ENCODE results near the gene ASB15. TPM values are rescaled to one million over a fixed set of nuclear protein-coding genes. Genes with fewer than 3 reads are reported as not detected.

The ASB15 gene
- total and polyA plus RNA-seq, 2 of the 8 experiments (the other 6 are each of a cell fraction or from before 2014, with no cell fraction given), result not detected

DNA sequence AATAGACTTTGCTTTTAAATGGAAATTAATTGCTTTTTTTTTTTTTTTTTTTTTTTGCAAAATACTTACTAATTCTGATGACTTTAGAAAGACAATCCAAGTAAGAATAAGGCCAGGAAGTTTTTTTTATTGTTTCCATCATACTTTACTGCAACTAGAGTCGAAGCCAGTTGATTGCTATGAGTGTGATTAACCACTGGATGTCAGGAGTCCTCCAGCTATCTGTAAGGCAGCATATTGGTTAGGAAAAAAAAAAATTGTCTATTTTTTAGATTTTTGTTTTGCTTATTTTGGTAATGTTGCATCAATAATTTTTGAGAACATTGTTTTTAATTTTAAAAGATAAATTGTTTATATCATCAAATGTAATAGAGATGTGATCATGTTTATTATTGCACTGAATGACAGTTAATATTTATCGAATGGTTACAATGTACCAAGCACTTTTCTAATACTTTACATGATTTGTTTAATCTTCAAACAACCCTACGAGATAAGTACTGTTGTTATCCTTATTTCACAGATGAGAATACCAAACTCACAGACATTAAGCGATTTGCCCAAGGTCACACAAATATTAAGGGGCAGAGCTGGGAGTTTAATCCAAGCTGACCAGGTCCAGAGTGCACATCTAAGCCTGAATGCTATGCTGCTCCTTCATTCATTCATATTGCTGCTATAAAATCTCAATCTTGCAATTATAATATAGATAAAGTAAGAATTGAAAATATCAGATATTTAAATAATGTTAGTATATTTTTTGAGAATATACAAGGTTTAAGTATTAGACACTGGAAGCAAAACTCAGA, 34.1 kb downstream of the ASB15 start:
- no peak overlapping the region for H3K27ac ChIP-seq (ENCODE audit: low read depth, low read length)
- H3K4ac ChIP-seq (replicated peaks; ENCODE audit: insufficient read length, low read depth, low read length), result no peak overlapping the region
- no peak overlapping the region for H3K4me2 ChIP-seq (ENCODE audit: insufficient read depth in 1 of 2, low read depth in 2 of 2, low read length in 2 of 2)
- no peak overlapping the region for H2AFZ ChIP-seq (ENCODE audit: low read length)
- FAIRE-seq (no peak), DNase-seq (ENCODE audit: low read depth in 1 of 2, low spot score in 2 of 2) (no peak)
- no peak overlapping the region for H2BK20ac ChIP-seq (ENCODE audit: low read length)
- H4K91ac ChIP-seq (replicated peaks; ENCODE audit: insufficient read length, low read length), result no peak overlapping the region
- H2BK15ac ChIP-seq (ENCODE audit: low read length), result no peak overlapping the region
- no peaks in the 10 kb centered on the region for H3K36me3 ChIP-seq (ENCODE audit: control insufficient read depth in 2 of 4, insufficient read depth in 4 of 4, low read length in 3 of 4)
- H3K14ac ChIP-seq (ENCODE audit: insufficient read length), result no peak overlapping the region
- H4K5ac ChIP-seq (ENCODE audit: insufficient read length, low read depth, low read length), result no peak overlapping the region
- H3K27me3 ChIP-seq (replicated peaks in 1 of 4; ENCODE audit: control insufficient read depth in 3 of 4, extremely low read depth in 1 of 4, insufficient read depth in 3 of 4, low read length in 3 of 4), result no peaks in the 10 kb centered on the region
- no peaks in the 10 kb centered on the region for H3K9me3 ChIP-seq (ENCODE audit: insufficient read depth in 2 of 2, low read depth in 1 of 2, low read length in 1 of 2)
- no peak for TF ChIP-seq KDM5A (IDR thresholded peaks at IDR 0.05; ENCODE audit: low read length)
- TF ChIP-seq RXRA (IDR thresholded peaks at IDR 0.05; ENCODE audit: insufficient read depth, low read depth, low read length), result no peak
- peak; percentile 91 to 92 for TF ChIP-seq RAD21 (IDR thresholded peaks at IDR 0.05 in 1 of 2, conservative IDR thresholded peaks at IDR 0.05 in 1 of 2; ENCODE audit: low read depth in 2 of 2, low read length in 2 of 2)
- no peak for TF ChIP-seq TAF1 (IDR thresholded peaks at IDR 0.05; ENCODE audit: low read depth, low read length)
- no peak for TF ChIP-seq HDAC6 (IDR thresholded peaks at IDR 0.05; ENCODE audit: low read depth, low read length)
- no peak for TF ChIP-seq SRF (IDR thresholded peaks at IDR 0.05; ENCODE audit: low read depth, low read length)
- no peak for TF ChIP-seq SP4 (IDR thresholded peaks at IDR 0.05; ENCODE audit: low read length)
- no peak for TF ChIP-seq SUZ12 (IDR thresholded peaks at IDR 0.05; ENCODE audit: low read length)
- TF ChIP-seq, protein P1, sequence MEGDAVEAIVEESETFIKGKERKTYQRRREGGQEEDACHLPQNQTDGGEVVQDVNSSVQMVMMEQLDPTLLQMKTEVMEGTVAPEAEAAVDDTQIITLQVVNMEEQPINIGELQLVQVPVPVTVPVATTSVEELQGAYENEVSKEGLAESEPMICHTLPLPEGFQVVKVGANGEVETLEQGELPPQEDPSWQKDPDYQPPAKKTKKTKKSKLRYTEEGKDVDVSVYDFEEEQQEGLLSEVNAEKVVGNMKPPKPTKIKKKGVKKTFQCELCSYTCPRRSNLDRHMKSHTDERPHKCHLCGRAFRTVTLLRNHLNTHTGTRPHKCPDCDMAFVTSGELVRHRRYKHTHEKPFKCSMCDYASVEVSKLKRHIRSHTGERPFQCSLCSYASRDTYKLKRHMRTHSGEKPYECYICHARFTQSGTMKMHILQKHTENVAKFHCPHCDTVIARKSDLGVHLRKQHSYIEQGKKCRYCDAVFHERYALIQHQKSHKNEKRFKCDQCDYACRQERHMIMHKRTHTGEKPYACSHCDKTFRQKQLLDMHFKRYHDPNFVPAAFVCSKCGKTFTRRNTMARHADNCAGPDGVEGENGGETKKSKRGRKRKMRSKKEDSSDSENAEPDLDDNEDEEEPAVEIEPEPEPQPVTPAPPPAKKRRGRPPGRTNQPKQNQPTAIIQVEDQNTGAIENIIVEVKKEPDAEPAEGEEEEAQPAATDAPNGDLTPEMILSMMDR (IDR thresholded peaks at IDR 0.05; ENCODE audit: control extremely low read depth in 1 of 3, insufficient read depth in 1 of 3, low read depth in 1 of 3, low read length in 3 of 3), result peak in 2 of 3 experiments; percentile 52 to 65; a peak in 3 of 4 replicates
- ChIA-PET CTCF (ENCODE audit: partially characterized antibody) (interaction anchor here (0.6 to 4.0 kb wide), 38 partner anchors 10 to 243 kb away, joined by 3 to 33 read pairs (median 6); partner anchors contain the start of gene WASL), POLR2A (ENCODE audit: partially characterized antibody) (interaction anchor here (0.7 to 1.5 kb wide), 4 partner anchors 8 to 263 kb away, joined by 3 to 5 read pairs (median 4); no protein-coding TSS in a partner anchor)
- H3K56ac ChIP-seq (replicated peaks; ENCODE audit: insufficient read length, low read depth, low read length), result no peak overlapping the region
- no peaks in the 10 kb centered on the region for H3K79me2 ChIP-seq (ENCODE audit: control insufficient read depth in 1 of 2, insufficient read depth in 2 of 2, low read length in 2 of 2)
- H2AK5ac ChIP-seq (ENCODE audit: low read depth, low read length), result no peak overlapping the region
- no peak overlapping the region for H2BK5ac ChIP-seq (ENCODE audit: low read depth, low read length)
- no peaks in the 10 kb centered on the region for H3K79me1 ChIP-seq (ENCODE audit: low read depth, low read length)
- H3K4me1 ChIP-seq (replicated peaks in 1 of 4; ENCODE audit: control insufficient read depth in 3 of 4, insufficient read depth in 4 of 4, low read length in 3 of 4), result no peaks in the 10 kb centered on the region
- 0 out of 2 replicates have a peak, but pooled peaks cover 1% of the 10 kb centered on the region for H3K23me2 ChIP-seq (ENCODE audit: low read depth, low read length)
- H3K18ac ChIP-seq (ENCODE audit: extremely low read depth, low read length), result no peak overlapping the region
- no peak overlapping the region for H3K4me3 ChIP-seq (ENCODE audit: extremely low read depth in 1 of 4, insufficient read depth in 2 of 4, low read depth in 3 of 4, low read length in 4 of 4)
- no peak overlapping the region for H3K23ac ChIP-seq (ENCODE audit: insufficient read length)
- no peaks in the 10 kb centered on the region for H4K20me1 ChIP-seq (replicated peaks in 1 of 2; ENCODE audit: control insufficient read depth in 1 of 2, insufficient read depth in 2 of 2, low read length in 2 of 2)
- H2BK12ac ChIP-seq (ENCODE audit: low read depth, low read length), result no peak overlapping the region
- no peak overlapping the region for H2BK120ac ChIP-seq (replicated peaks; ENCODE audit: low read depth, low read length)
- 69% methylated on average over 4 of the region's 4 CpGs; no CpG with 5 or more reads in 1 of the 2 experiments for WGBS, 2 experiments (ENCODE audit: extremely low coverage in 1 of 2, insufficient coverage in 1 of 2, insufficient read length in 1 of 2, insufficient replicate concordance in 2 of 2, low coverage in 1 of 2, low lambda C conversion rate in 2 of 2, missing lambda C conversion rate in 1 of 2)
- H3K9ac ChIP-seq (replicated peaks in 1 of 4; ENCODE audit: extremely low read depth in 1 of 4, low read depth in 3 of 4, low read length in 3 of 4), result no peak overlapping the region
- no peak overlapping the region for H4K8ac ChIP-seq (ENCODE audit: extremely low read depth, insufficient read depth, low read length)
